NCI-H1436 (cell line): ENCODE results near the gene TBC1D9.

ENCODE experiments used
- DNase-seq: peaks from one replicate; lab custom pipeline; 2025; lab: John Stamatoyannopoulos, UW

Gene TBC1D9

DNA sequence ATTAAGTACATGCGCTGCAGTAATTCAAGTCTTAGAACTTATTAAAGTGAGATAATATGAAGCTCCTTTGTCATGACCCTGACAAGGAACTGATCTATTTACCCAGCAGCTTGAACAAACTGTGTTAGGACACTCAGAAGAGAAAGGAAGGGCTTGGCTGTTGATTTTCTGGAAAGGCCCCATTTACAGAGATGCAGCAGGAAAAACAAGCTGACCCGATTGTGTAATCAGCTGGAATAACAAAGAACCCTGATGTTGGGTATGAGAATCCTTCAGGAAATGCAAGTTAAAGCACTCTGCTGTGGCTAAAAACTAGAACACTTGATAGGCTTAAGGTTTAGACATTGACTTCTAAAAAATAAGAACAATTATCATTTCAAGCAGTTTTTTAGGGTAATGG is 64.8 kb downstream of the TBC1D9 start:
- DNase-seq, result no peak

DNA sequence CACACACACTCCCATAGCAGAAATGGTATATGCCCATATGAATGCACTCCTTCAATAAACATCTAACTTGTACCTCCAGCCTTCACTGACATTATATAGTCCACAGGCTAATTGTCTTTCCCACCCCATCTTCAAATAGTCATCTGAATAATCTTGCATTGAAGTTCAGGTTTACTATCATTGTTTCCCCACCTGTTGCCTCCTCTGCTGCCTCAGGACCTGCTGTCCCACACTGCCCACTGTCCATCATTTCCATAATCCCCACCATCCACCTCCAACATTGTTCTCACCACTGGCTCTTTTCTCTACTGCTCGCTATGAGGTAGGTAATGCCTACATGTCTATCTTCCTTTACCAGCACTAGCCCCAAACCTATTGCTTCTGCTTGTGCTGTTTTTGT is 66.1 kb downstream of the TBC1D9 start:
- DNase-seq, result no peak

GRCh38 chr4:140689623-140690022 is 66.6 kb downstream of the TBC1D9 start:
- no peak for DNase-seq

DNA sequence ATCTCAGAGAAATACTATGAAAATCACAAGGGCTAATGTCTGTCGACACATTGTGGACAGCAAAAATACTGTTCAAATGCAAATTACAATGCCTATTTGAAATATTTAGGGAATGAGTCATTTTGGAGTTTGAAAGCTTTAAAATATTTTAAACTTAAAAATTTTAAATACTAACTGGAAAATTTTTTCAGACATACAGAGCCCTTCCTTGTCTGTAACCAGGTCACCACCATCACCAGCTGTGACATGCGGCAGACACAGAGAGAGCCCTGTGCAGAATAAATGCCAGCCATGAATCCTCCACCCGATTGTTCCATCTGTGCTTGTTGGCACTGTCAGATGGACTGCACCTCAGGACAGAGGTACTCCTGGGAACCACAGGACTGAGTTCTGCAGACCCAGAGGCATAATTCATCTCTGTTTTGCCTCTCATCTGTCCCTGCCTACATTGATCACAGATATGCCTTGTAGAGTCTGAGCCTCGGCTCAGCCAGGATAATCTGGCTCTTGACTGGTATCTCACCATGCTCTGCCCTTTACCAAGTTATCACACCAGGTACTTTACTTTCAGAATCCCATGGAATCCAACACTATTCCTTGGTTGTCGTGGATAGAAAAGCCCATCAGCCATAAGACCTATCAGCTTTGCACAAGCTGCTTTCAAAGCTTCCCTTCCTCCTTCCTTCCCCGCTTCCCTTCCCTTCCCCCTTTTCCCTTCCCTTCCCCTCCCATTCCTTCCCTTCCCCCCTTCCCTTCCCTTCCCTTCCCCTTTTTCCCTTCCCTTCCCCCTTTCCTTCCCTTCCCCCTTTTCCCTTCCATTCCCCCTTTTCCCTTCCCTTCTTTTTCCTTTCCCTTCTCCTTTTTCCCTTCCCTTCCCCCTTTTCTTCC is 67.2 kb downstream of the TBC1D9 start:
- no peak for DNase-seq

- DNase-seq, result peak; percentile 66
Observed at GRCh38 chr4:140686796-140687195, 69.4 kb downstream of the TBC1D9 start.

DNA sequence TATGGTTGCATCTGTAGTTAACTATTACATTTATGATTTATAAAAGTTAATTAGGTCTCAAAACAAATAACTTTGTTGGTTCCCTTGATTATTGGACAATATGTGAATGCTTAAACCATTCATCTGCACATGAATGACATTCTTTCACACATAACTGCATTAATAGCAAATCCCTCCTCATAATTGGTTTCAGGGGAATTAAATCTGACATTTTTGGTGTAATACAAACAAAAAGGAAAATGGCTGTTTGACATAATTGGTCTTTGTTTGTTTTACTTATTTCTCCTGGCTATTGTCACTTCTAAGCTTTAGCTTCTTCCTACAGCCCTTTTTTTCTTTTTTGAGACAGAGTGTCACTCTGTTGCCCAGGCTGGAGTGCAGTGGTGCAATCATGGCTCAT is 71.9 kb downstream of the TBC1D9 start:
- no peak for DNase-seq

- no peak for DNase-seq
Observed at GRCh38 chr4:140681201-140681600, 75.0 kb downstream of the TBC1D9 start.

DNA sequence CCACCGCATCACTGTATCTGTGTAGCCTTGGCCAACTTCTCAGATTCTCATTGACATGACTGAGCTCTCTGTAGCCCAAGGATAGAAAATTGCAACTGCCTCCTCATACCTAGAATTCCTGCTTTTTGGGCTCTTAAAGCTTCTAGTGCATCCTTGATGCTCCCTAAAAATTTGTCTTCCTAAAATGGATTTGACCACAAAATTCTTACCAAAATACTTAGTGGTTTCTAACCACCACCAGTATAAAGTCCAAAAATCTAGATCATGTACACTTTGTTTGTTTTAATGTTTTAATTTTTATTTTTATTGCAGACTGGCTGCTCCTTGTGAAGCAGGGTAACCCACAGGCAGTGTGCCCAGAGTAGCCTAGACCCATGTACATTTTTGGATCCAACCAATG is 75.5 kb downstream of the TBC1D9 start:
- no peak for DNase-seq

- DNase-seq, result no peak
Observed at GRCh38 chr4:140679576-140679975, 76.6 kb downstream of the TBC1D9 start.

- DNase-seq, result no peak
Observed at GRCh38 chr4:140675599-140676231, 80.5 kb downstream of the TBC1D9 start.

GRCh38 chr4:140673729-140674128 is 82.5 kb downstream of the TBC1D9 start:
- no peak for DNase-seq

DNA sequence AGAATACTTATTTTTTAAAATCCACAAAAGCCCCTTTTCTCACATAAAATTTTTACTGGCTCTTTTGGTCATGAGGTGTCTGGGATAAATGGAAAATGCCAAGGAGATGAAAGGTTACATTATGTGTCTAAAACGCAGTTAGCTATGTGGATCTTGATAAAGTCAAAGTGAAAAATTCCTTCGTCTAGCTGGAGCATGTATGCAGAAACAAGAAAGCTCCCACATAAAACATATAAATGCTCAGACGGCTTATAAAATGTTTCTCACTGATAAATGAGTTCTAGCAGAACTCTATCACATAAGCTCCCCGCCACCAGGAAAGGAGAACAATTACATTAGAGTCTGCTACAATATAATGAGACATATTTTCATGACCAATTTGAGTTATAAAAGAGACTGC is 83.8 kb downstream of the TBC1D9 start:
- no peak for DNase-seq

- DNase-seq, result no peak
Observed at GRCh38 chr4:140668111-140668510, 88.1 kb downstream of the TBC1D9 start.

DNA sequence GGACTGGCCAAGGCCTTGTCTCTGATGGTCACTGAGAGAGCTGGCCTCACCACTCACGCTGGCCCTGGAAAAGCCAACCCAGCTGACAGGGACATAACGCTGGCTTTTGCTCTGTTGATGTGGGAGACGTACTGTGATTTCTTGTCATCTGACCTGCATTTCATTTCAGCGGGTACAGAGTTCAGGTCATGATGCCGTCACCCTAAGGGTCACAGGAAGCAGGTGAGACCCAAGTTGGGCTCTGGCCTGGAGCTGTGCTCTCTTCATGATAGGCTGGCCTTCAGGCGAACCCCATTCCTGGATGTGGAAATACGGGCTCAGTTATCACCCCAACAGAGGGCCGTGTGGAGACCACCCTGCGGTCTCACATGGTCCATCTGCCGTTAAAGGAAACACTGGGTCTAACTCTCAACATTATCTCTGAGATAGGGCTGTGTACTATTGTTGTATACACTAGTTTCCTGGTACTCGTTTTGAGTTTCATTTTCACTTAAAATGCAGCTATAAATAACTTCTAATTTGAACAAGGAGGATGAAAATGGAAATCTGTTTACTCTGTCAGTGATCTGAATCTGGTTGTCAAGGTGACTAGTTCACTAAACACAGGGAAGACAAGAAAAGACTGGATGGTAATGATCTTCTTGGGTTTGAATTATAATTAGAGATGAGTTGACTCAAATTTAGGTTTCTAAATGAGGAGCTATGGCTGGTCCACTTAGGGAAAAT is 89.1 kb downstream of the TBC1D9 start:
- no peak for DNase-seq

DNA sequence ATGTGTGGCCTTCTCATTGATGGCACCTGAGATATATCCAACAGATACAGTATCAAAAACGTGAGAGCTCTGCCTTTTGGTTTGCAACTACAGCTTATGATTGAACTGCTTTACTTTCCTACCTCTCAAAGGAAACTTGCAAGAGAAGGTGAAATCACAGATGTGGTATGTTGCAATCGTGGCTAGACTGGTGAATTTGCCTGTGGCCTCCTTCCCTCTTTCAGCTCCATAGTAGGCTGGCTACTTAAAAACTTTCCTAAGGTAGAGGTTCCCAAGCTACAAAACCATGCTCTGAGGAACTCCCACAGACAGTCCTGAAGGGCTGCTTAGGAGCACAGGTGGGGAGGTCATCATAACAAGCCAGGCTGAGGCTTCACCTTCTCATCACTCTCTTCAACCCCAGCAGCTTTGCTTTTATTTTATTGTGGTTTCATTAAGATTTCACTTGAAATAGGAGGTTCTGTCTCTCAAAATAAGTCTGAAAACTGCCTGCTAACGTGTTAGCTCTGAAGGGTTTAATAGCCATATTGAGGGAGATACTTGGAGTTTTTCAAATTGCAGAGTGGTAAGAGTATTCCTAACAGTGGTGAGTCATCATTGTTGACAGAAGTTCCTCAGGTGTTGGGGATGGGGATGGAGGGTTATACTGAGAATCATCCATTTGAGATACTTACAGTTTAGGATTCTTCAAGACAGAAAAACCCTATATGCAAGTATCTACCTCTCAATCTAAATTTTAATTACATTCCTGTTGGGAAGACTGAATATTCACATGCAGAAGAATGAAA is 93.9 kb downstream of the TBC1D9 start:
- no peak for DNase-seq

DNA sequence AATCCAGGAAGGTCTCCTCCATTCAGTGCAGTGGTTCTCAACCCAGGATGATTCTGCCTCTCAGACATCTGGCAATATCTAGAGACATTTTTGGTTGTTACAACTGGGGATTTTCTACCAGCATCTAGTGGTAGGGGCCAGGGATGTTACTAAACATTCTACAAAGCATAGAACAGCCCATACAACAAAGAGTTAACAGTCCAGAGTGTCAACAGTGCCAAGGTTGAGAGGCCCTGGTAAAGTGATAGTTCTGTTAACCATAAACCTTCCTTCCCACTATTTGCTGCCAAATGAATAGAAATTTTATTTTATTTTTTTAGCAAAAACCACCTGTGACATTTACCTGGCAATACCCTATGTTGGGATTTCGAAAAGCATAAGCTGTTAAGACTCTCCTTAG is 94.6 kb downstream of the TBC1D9 start:
- no peak for DNase-seq

GRCh38 chr4:140659943-140660700 is 96.1 kb downstream of the TBC1D9 start:
- DNase-seq, result no peak

DNA sequence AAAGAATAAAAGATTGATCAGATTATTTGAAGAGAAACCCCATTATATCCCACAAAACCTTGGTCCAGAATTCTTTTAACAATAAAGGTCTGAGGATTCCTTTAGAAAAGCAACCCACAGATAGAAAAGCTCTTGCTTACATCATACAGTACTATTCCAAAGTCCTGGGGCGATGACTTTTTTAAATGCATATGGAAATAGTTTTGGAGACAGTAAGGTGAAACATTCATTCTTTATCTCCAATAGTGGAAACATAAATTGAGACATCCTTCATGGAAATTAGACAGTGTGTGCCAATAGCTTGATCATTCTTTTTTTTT is 101.7 kb downstream of the TBC1D9 start:
- no peak for DNase-seq

DNA sequence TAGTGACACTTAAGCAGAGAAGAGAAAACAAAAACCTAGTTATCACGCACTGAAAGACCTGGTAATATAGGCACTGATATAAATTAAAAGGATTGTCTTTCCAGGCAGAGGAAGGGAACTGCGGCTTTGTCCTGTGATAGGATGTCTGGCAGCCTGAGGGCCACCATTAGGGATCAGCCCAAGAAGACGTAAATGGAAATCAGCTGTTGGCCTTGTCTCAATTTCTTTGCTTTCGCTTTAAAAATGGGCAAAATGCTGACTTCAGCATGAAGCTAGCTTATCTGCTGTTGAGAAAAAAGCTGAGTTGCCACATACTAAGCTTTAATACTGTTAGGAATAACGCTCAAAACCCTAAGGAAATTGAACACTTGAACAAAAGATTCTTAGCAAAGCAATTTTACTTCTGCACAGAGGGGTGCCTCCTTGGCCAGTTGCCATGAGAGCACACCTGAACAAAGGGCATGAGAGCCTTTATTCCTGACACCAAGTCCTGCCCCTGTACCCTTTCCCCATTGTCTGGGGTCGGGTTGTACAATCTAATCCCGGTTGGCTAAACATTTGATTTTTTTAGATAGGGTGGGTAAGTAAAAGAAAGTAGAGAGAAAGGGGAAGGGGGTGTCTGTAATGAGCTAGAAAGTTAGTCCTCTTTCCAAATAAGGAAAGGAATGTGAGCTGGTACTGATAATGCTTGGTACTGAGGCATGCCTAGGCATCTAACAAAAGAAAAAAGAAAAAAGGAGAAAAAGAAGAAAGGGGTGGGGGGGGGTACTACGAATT is 102.3 kb downstream of the TBC1D9 start:
- DNase-seq, result no peak

GRCh38 chr4:140652601-140653000 is 103.6 kb downstream of the TBC1D9 start:
- DNase-seq, result no peak
